Kidney (tissue), 14 donors: ENCODE measurements around the gene TMEM269. TPM values are rescaled to one million over a fixed set of nuclear protein-coding genes. Genes with fewer than 3 reads are reported as not detected.

Experiments
- DNase-seq, 5 donors: peaks; one replicate each; pipeline ENCODE4 v3.0.0-alpha.2; 2013 to 2020
- FAIRE-seq: peaks from 2 replicates; lab custom pipeline; 2012; peaks lifted over from hg19 to GRCh38; lab: Jason Lieb, UNC
- H3K27ac ChIP-seq, 2 donors: one replicate each; pipeline ENCODE4 v1.7.0; 2013; ENCODE audit warnings: low read depth in 2 of 2, low read length in 2 of 2, inconsistent platforms in 1 of 2
- H3K27me3 ChIP-seq: one replicate; pipeline ENCODE4 v1.7.1; 2013; ENCODE audit warnings: low read length, inconsistent platforms; ENCODE audit not compliant: control insufficient read depth, insufficient read depth
- H3K36me3 ChIP-seq, 3 donors: one replicate each; pipeline versions ENCODE4 v1.7.0 to v1.7.1; 2013; ENCODE audit warnings: low read length in 3 of 3, control low read depth in 1 of 3, inconsistent platforms in 1 of 3; ENCODE audit not compliant: insufficient read depth in 3 of 3, control insufficient read depth in 2 of 3
- H3K4me1 ChIP-seq, 3 donors: one replicate each; pipeline versions ENCODE4 v1.7.0 to v1.7.1; 2013; ENCODE audit warnings: low read length in 3 of 3, inconsistent platforms in 1 of 3, low read depth in 1 of 3; ENCODE audit not compliant: control insufficient read depth in 2 of 3, insufficient read depth in 2 of 3
- H3K4me3 ChIP-seq, 3 donors: one replicate each; pipeline versions ENCODE4 v1.7.0 to v1.8.1; 2013; ENCODE audit warnings: low read length in 3 of 3, control low read depth in 1 of 3, inconsistent platforms in 1 of 3
- H3K9ac ChIP-seq, 3 donors: one replicate each; pipeline versions ENCODE4 v1.7.0 to v1.7.1; 2013; ENCODE audit warnings: low read length in 3 of 3, control low read depth in 1 of 3, inconsistent platforms in 1 of 3
- H3K9me3 ChIP-seq, 3 donors: one replicate each; pipeline versions ENCODE4 v1.7.0 to v1.7.1; 2013; ENCODE audit warnings: low read length in 3 of 3, control low read depth in 1 of 3, inconsistent platforms in 1 of 3; ENCODE audit not compliant: control insufficient read depth in 2 of 3, insufficient read depth in 1 of 3
- CTCF ChIP-seq: IDR thresholded peaks from 3 replicates; pipeline ENCODE4 v1.5.1; 2012; ENCODE audit warnings: mild to moderate bottlenecking, moderate library complexity, borderline replicate concordance; ENCODE audit not compliant: insufficient read depth; ENCODE audit errors: extremely low read depth
- intact Hi-C: fragments of 100-400 bp; cut with DNase I; formaldehyde crosslinking; loops from one replicate; pipeline ENCODE4 v1.11.1; 2022
- polyA plus RNA-seq: library from polyadenylated mRNA; stranded (reverse); fragments of 350-450 nt; fragmentation: Illumina TruSeq; extraction: RNeasy Lipid Tissue Mini Kit (QIAGEN cat#74804); gene quantifications from one replicate; pipeline ENCODE4 v1.2.3, GENCODE V29; 2014; ENCODE audit warnings: low read depth, low replicate concordance; ENCODE audit not compliant: insufficient read depth
- total RNA-seq: library from RNA; stranded (reverse); fragmentation: NEBNext Ultra II Directional; extraction: Animal tissue kit (Norgen Biotek cat#: 25700); gene quantifications from one replicate; pipeline ENCODE4 v1.2.1, GENCODE V29; 2021
- donor health status: control.
- donor health status: control.
- donor health status: control.
- donor health status: control.
- donor health status: control.
- donor health status: DM: yes; HTN: yes; CAD: no.
- donor health status: Normal renal cell carcinoma (clear cell type).

The TMEM269 gene
- total and polyA plus RNA-seq, 2 donors from 2014 or later: 0.22 TPM; not detected in 1

- Histone ChIP-seq H3K27ac (no peak overlapping the region), H3K4me3 (no peak overlapping the region), H3K9me3 (no peaks in the 10 kb centered on the region), H3K9ac (no peak overlapping the region), H3K27me3 (no peaks in the 10 kb centered on the region), H3K36me3 (peaks cover 0 to 6% (median 4%) of the 10 kb centered on the region in 3 donors), H3K4me1 (no peaks in the 10 kb centered on the region)
- DNase-seq (no peak), FAIRE-seq (no peak)
- TF ChIP-seq CTCF: no peak
- intact Hi-C loops: no loop called here
These were observed 45.8 kb downstream of the TMEM269 start for GRCh38 chr1:42830631-42831030.

- H3K9ac ChIP-seq: no peak overlapping the region
- H3K36me3 ChIP-seq: peaks cover 0 to 6% (median 4%) of the 10 kb centered on the region in 3 donors
- no peak overlapping the region for H3K27ac ChIP-seq
- TF ChIP-seq CTCF: no peak
- no peaks in the 10 kb centered on the region for H3K9me3 ChIP-seq
- H3K4me3 ChIP-seq: no peak overlapping the region
- intact Hi-C loops: no loop called here
- H3K4me1 ChIP-seq: no peaks in the 10 kb centered on the region
- FAIRE-seq (no peak), DNase-seq (no peak)
- no peaks in the 10 kb centered on the region for H3K27me3 ChIP-seq
These were observed 46.5 kb downstream of the TMEM269 start for GRCh38 chr1:42831273-42831672.

GRCh38 chr1:42832641-42833240, 48.0 kb downstream of the TMEM269 start:
- no peaks in the 10 kb centered on the region for H3K27me3 ChIP-seq
- H3K9me3 ChIP-seq: no peaks in the 10 kb centered on the region
- DNase-seq (no peak), FAIRE-seq (no peak)
- no peak overlapping the region for H3K27ac ChIP-seq
- intact Hi-C loops: no loop called here
- peaks cover 0 to 6% (median 4%) of the 10 kb centered on the region in 3 donors for H3K36me3 ChIP-seq
- no peaks in the 10 kb centered on the region for H3K4me1 ChIP-seq
- no peak overlapping the region for H3K4me3 ChIP-seq
- no peak overlapping the region for H3K9ac ChIP-seq
- no peak for TF ChIP-seq CTCF

- Histone ChIP-seq H3K27ac (no peak overlapping the region), H3K27me3 (no peaks in the 10 kb centered on the region), H3K4me3 (no peak overlapping the region), H3K9ac (no peak overlapping the region), H3K4me1 (no peaks in the 10 kb centered on the region), H3K9me3 (no peaks in the 10 kb centered on the region), H3K36me3 (peaks cover 0 to 7% (median 6%) of the 10 kb centered on the region in 3 donors)
- intact Hi-C loops: no loop called here
- DNase-seq (no peak), FAIRE-seq (no peak)
- TF ChIP-seq CTCF: no peak
These were observed 49.2 kb downstream of the TMEM269 start for GRCh38 chr1:42833981-42834380.
